Adrenal gland (tissue), 12 donors: Measurements from ENCODE around the gene BAMBI. TPM values are rescaled to one million over a fixed set of nuclear protein-coding genes. Genes with fewer than 3 reads are reported as not detected.
A peak's percentile ranks its signal among the peaks of the same experiment; 100 is the strongest.

Experiments used
- DNase-seq, 7 donors: peaks; one replicate each; pipeline ENCODE4 v3.0.0-alpha.2; 2019 to 2020
- H3K27ac ChIP-seq, 5 donors: fragments of 200-600 bp; sonication (generic) in 4 of 5; 1 replicate in 3 of 5; 2 replicates in 2 of 5; pipeline versions ENCODE4 v1.5.1 to v1.8.0; 2016 to 2020; ENCODE audit warnings: mild to moderate bottlenecking in 1 of 5
- H3K27me3 ChIP-seq: fragments of 200-600 bp; 2 replicates; pipeline ENCODE4 v1.8.0; 2021
- H3K36me3 ChIP-seq, 2 donors: fragments of 200-600 bp; replicated peaks in 1 of 2; 1 replicate in 1 of 2; 2 replicates in 1 of 2; pipeline versions ENCODE4 v1.5.1 to v1.8.0; 2018 to 2022
- H3K4me1 ChIP-seq, 2 donors: fragments of 200-600 bp; replicated peaks in 1 of 2; 1 replicate in 1 of 2; 2 replicates in 1 of 2; pipeline versions ENCODE4 v1.5.1 to v1.8.0; 2018 to 2021
- H3K4me3 ChIP-seq, 4 donors: fragments of 200-600 bp; sonication (generic) in 3 of 4; one replicate each; pipeline ENCODE4 v1.5.1; 2016 to 2018
- H3K9me3 ChIP-seq, 3 donors: fragments of 200-600 bp; sonication (generic) in 1 of 3; replicated peaks in 1 of 3; 1 replicate in 2 of 3; 2 replicates in 1 of 3; pipeline versions ENCODE4 v1.5.1 to v1.8.0; 2016 to 2021
- CTCF ChIP-seq, 6 experiments: fragments of 450-650 bp in 4 of 6; fragments of 200-600 bp in 2 of 6; sonication (generic) in 1 of 6; IDR thresholded peaks; 1 replicate in 5 of 6; 2 replicates in 1 of 6; pipeline versions ENCODE4 v1.5.1 to v1.8.0; 2016 to 2021; ENCODE audit warnings: antibody characterized with exemption in 6 of 6, mild to moderate bottlenecking in 2 of 6, moderate library complexity in 1 of 6
- POLR2A ChIP-seq, 2 donors: fragments of 450-650 bp; IDR thresholded peaks; one replicate each; pipeline ENCODE4 v1.6.1; 2017; ENCODE audit warnings: antibody characterized with exemption in 2 of 2, mild to moderate bottlenecking in 2 of 2, moderate library complexity in 1 of 2
- WGBS, 4 donors: extraction: QIAGEN DNeasy Blood & Tissue Kit in 2 of 4; methylation state at CpG; one replicate each; pipeline versions ENCODE4 v1.1.5 to v1.1.7; 2013 to 2017; 5-methylcytosine and 5-hydroxymethylcytosine counted together
- intact Hi-C, 2 donors: fragments of 100-400 bp; cut with DNase I; formaldehyde crosslinking; loops; one replicate each; pipeline versions ENCODE4 v1.14.1 to v1.15.0; 2022 to 2023
- polyA plus RNA-seq, 3 donors: library from polyadenylated mRNA; stranded (reverse); fragments of 200-250 nt in 2 of 3; fragments of 350-450 nt in 1 of 3; fragmentation: Illumina TruSeq in 1 of 3; extraction: RNeasy Lipid Tissue Mini Kit (QIAGEN cat#74804) in 1 of 3; gene quantifications; one replicate each; pipeline ENCODE4 v1.2.3, GENCODE V29; 2013 to 2014
- total RNA-seq, 9 donors: library from RNA; depleted of rRNA in 4 of 9; stranded (reverse); fragments of >200 nt in 4 of 9; fragments of 120-200 nt in 1 of 9; fragmentation: NEBNext Ultra II Directional in 1 of 9; extraction: Animal tissue kit (Norgen Biotek cat#: 25700) in 1 of 9; gene quantifications; one replicate each; pipeline versions ENCODE4 v1.1.0 to v1.2.4, GENCODE V29; 2013 to 2023
- donor health status: healthy with polysubstance abuse.
- donor health status: Bipolar disorder and iron deficiency.
- donor health status: DM: yes; HTN: yes; CAD: no.
- donor health status: DM: no; HTN: no; CAD: no.
- donor health status: DM: no; HTN: no; CAD: no.
- donor health status: DM: yes; HTN: yes; CAD: no.

Gene BAMBI
- total and polyA plus RNA-seq, 12 donors: 19.5 to 114 (median 71.9) TPM

- intact Hi-C loops: loop anchor here in 1 of 2 donors (10.0 kb wide), 1 partner anchor 108 kb away; no protein-coding TSS in a partner anchor
- H3K36me3 ChIP-seq: peaks cover 0 to 7% of the 10 kb centered on the region in 2 donors
- H3K27me3 ChIP-seq: no peaks in the 10 kb centered on the region
- DNase-seq: no peak
- H3K9me3 ChIP-seq: no peaks in the 10 kb centered on the region
- WGBS, 4 donors: 24 to 56% (median 42%) methylated on average over 4 of the region's 4 CpGs
- peak overlapping the region in 2 of 5 donors; percentile 13 to 22 for H3K27ac ChIP-seq
- H3K4me1 ChIP-seq: peaks cover 10 to 24% of the 10 kb centered on the region in 2 donors
- TF ChIP-seq POLR2A (IDR thresholded peaks at IDR 0.05): no peak
- TF ChIP-seq CTCF (IDR thresholded peaks at IDR 0.05): no peak
- H3K4me3 ChIP-seq: no peak overlapping the region
Observed at GRCh38 chr10:28686835-28687682, 9.7 kb downstream of the BAMBI start.

- Histone ChIP-seq H3K36me3 (peaks cover 0 to 2% of the 10 kb centered on the region in 2 donors), H3K4me1 (peaks cover 10 to 18% of the 10 kb centered on the region in 2 donors), H3K27me3 (no peaks in the 10 kb centered on the region), H3K9me3 (no peaks in the 10 kb centered on the region), H3K4me3 (no peak overlapping the region), H3K27ac (peak overlapping the region in 1 of 5 donors; percentile 13)
- no peak for DNase-seq
- WGBS, 4 donors: 50 to 69% (median 65%) methylated on average over 3 of the region's 3 CpGs
- TF ChIP-seq POLR2A (IDR thresholded peaks at IDR 0.05) (no peak), CTCF (IDR thresholded peaks at IDR 0.05) (no peak)
- intact Hi-C loops: loop anchor here in 1 of 2 donors (10.0 kb wide), 1 partner anchor 107 kb away; no protein-coding TSS in a partner anchor
Observed at GRCh38 chr10:28687683-28688001, 10.3 kb downstream of the BAMBI start.

GRCh38 chr10:28690545-28690944 lies 13.2 kb downstream of the BAMBI start:
- H3K36me3 ChIP-seq: no peaks in the 10 kb centered on the region
- no peak overlapping the region for H3K27ac ChIP-seq
- no peaks in the 10 kb centered on the region for H3K9me3 ChIP-seq
- H3K4me3 ChIP-seq: no peak overlapping the region
- intact Hi-C loops: no loop called here
- 67 to 80% (median 76%) methylated on average over 2 of the region's 2 CpGs for WGBS, 4 donors
- no peak for DNase-seq
- H3K4me1 ChIP-seq: peaks cover 10 to 17% of the 10 kb centered on the region in 2 donors
- TF ChIP-seq CTCF (IDR thresholded peaks at IDR 0.05) (no peak), POLR2A (IDR thresholded peaks at IDR 0.05) (no peak)
- no peaks in the 10 kb centered on the region for H3K27me3 ChIP-seq

GRCh38 chr10:28691187-28691694 lies 13.9 kb downstream of the BAMBI start:
- Histone ChIP-seq H3K27ac (no peak overlapping the region), H3K36me3 (no peaks in the 10 kb centered on the region), H3K9me3 (no peaks in the 10 kb centered on the region), H3K4me1 (peaks cover 10 to 17% of the 10 kb centered on the region in 2 donors), H3K27me3 (no peaks in the 10 kb centered on the region), H3K4me3 (no peak overlapping the region)
- DNase-seq: peak in 1 of 7 donors; percentile 0
- no peak for TF ChIP-seq POLR2A (IDR thresholded peaks at IDR 0.05)
- no peak for TF ChIP-seq CTCF (IDR thresholded peaks at IDR 0.05)
- intact Hi-C loops: no loop called here
- WGBS, 4 donors: 74 to 94% (median 89%) methylated on average over 4 to 5 of the region's 6 CpGs
